Astrocyte (in vitro differentiated cells and primary cell): Measurements from ENCODE around the gene ERMARD.

Experiments
- CTCF ChIP-seq: IDR thresholded peaks from 2 replicates; pipeline ENCODE4 v1.5.1; 2011; ENCODE audit warnings: low read depth, mild to moderate bottlenecking, inconsistent platforms, low read length, moderate library complexity; ENCODE audit not compliant: insufficient read depth
- EZH2 ChIP-seq: IDR thresholded peaks from 2 replicates; pipeline ENCODE4 v1.6.1; 2012; ENCODE audit warnings: mild to moderate bottlenecking, low read length, inconsistent platforms; ENCODE audit not compliant: insufficient read depth

DNA sequence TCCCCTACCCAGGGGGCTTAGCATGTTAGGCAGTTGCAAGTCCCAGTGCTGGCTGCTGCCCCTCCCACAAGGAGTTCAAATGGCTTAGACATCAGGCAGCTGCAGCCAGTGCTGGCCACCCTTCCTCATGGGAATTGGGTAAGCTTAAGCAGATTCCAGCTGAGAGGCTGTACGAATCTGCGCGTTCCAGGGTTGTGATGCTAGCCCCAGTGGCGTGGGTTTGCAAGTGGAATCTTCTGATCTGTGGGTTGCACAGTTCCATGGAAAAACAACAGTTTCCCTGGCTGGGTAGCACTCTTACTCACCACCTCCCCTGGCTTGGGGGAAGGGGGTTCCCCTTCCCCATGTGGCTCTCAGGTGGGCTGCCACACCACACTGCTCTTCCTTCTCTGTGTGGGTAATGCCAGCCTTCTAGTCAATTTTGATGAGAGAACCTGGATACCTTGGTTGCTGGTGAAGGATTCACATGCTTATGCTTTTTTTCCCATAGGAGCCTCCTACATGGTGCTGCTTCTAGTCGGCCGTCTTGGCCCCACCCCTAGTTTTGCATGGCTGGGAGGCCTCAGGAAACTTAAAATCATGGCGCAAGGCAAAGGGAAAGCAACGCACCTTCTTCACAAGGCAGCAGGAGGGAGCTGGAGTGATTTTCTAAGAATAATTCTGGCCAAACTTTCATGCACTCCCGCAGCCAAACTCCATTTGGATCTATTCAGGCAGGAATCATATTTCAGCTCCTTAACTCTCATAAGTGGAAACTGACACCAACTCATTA is 13.0 kb upstream of the ERMARD start:
- TF ChIP-seq CTCF (no peak), EZH2 (no peak)
